Lower lobe of right lung (tissue), 2 donors: Measurements from ENCODE around the gene S100A8. TPM values are rescaled to one million over a fixed set of nuclear protein-coding genes. Genes with fewer than 3 reads are reported as not detected.

Source experiments
- ATAC-seq, 2 donors: fragments of 200-7000 bp; cut with Tn5 transposase; one replicate each; pipeline ENCODE4 v1.9.1; 2020 to 2022; ENCODE audit warnings: mild to moderate bottlenecking in 2 of 2, moderate library complexity in 2 of 2
- DNase-seq: peaks from one replicate; pipeline ENCODE4 v3.0.0-alpha.2; 2020
- H3K27ac ChIP-seq: fragments of 200-600 bp; one replicate; pipeline ENCODE4 v1.8.0; 2022
- H3K27me3 ChIP-seq: fragments of 200-600 bp; one replicate; pipeline ENCODE4 v1.8.0; 2022; ENCODE audit warnings: low read depth
- H3K36me3 ChIP-seq: fragments of 200-600 bp; one replicate; pipeline ENCODE4 v1.8.0; 2022; ENCODE audit warnings: mild to moderate bottlenecking
- H3K4me1 ChIP-seq: fragments of 200-600 bp; one replicate; pipeline ENCODE4 v1.8.0; 2022
- H3K4me3 ChIP-seq: fragments of 200-600 bp; one replicate; pipeline ENCODE4 v1.8.0; 2022; ENCODE audit warnings: mild to moderate bottlenecking
- H3K9me3 ChIP-seq: fragments of 200-600 bp; one replicate; pipeline ENCODE4 v1.8.0; 2022
- CTCF ChIP-seq: fragments of 200-600 bp; IDR thresholded peaks from one replicate; pipeline ENCODE4 v1.8.0; 2022; ENCODE audit warnings: antibody characterized with exemption, mild to moderate bottlenecking
- intact Hi-C: fragments of 100-400 bp; cut with DNase I; formaldehyde crosslinking; loops from one replicate; pipeline ENCODE4 v1.11.0; 2022
- long read RNA-seq: library from polyadenylated mRNA; unstranded; transcript quantifications from one replicate; pipeline ENCODE4 v2.0.0, GENCODE V29; 2021
- total RNA-seq: library from RNA; stranded (reverse); fragmentation: NEBNext Ultra II Directional; extraction: Animal tissue kit (Norgen Biotek cat#: 25700); gene quantifications from one replicate; pipeline ENCODE4 v1.2.1, GENCODE V29; 2021
- donor health status: DM: no; HTN: yes; CAD: no; lungs with severe emphysema.

The S100A8 gene
- 622 TPM for total RNA-seq
- long read RNA-seq, transcript S100A8-202 (3 exons, 523 nt): major isoform, 30 of 46 reads
- long read RNA-seq, transcript S100A8-203 (2 exons, 717 nt): minor isoform, 15 of 46 reads
- long read RNA-seq, partial matches to known transcripts: 0 of 46 reads
- long read RNA-seq, other reads (novel, unspliced or antisense): 1 of 46 reads

- peaks cover 9% of the 10 kb centered on the region for H3K4me1 ChIP-seq
- DNase-seq: peak; percentile 86
These were observed at the start of gene S100A8 for GRCh38 chr1:153390938-153391710. Gene S100A8, minus strand, starts transcription at chr1:153391073. Its CDS starts 538 bp downstream, at chr1:153390535.

GRCh38 chr1:153439273-153439672 lies 48.4 kb upstream of the S100A8 start:
- Histone ChIP-seq H3K4me3 (no peak overlapping the region), H3K36me3 (no peaks in the 10 kb centered on the region)
- intact Hi-C loops: no loop called here

More at GRCh38 chr1:153390938-153391710, at the start of gene S100A8:
- H3K36me3 ChIP-seq: no peaks in the 10 kb centered on the region
- peak within 1 kb of the TSS; percentile 24 for H3K27ac ChIP-seq
- peaks cover 7% of the 10 kb centered on the region for H3K27me3 ChIP-seq
- H3K4me3 ChIP-seq: peak within 1 kb of the TSS; percentile 39
- intact Hi-C loops: no loop called here
- H3K9me3 ChIP-seq: no peaks in the 10 kb centered on the region
- no peak for TF ChIP-seq CTCF
- peak; percentile 62 to 65 for ATAC-seq

GRCh38 chr1:153438599-153438998 lies 47.7 kb upstream of the S100A8 start:
- TF ChIP-seq CTCF: no peak
- Histone ChIP-seq H3K4me3 (no peak overlapping the region), H3K27me3 (peaks cover 9% of the 10 kb centered on the region), H3K27ac (no peak overlapping the region), H3K9me3 (no peaks in the 10 kb centered on the region), H3K36me3 (no peaks in the 10 kb centered on the region), H3K4me1 (no peaks in the 10 kb centered on the region)
- DNase-seq (no peak), ATAC-seq (no peak)
- intact Hi-C loops: no loop called here

More at GRCh38 chr1:153439273-153439672, 48.4 kb upstream of the S100A8 start:
- no peak for DNase-seq
- H3K9me3 ChIP-seq: no peaks in the 10 kb centered on the region
- TF ChIP-seq CTCF: no peak
- no peak overlapping the region for H3K27ac ChIP-seq
- ATAC-seq: no peak
- peaks cover 10% of the 10 kb centered on the region for H3K27me3 ChIP-seq
- no peaks in the 10 kb centered on the region for H3K4me1 ChIP-seq

GRCh38 chr1:153437236-153437635 lies 46.4 kb upstream of the S100A8 start:
- TF ChIP-seq CTCF: no peak
- no peak for ATAC-seq
- H3K36me3 ChIP-seq: no peaks in the 10 kb centered on the region

GRCh38 chr1:153434746-153435455 lies 44.0 kb upstream of the S100A8 start:
- H3K4me3 ChIP-seq: no peak overlapping the region
- no peak for ATAC-seq
- DNase-seq: no peak
- H3K4me1 ChIP-seq: no peaks in the 10 kb centered on the region
- H3K36me3 ChIP-seq: no peaks in the 10 kb centered on the region
- H3K27me3 ChIP-seq: peaks cover 4% of the 10 kb centered on the region
- H3K9me3 ChIP-seq: no peaks in the 10 kb centered on the region
- no peak overlapping the region for H3K27ac ChIP-seq
- intact Hi-C loops: no loop called here
- no peak for TF ChIP-seq CTCF

More at GRCh38 chr1:153437236-153437635, 46.4 kb upstream of the S100A8 start:
- H3K27me3 ChIP-seq: peaks cover 4% of the 10 kb centered on the region
- H3K27ac ChIP-seq: no peak overlapping the region
- no peak overlapping the region for H3K4me3 ChIP-seq
- intact Hi-C loops: no loop called here
- no peaks in the 10 kb centered on the region for H3K9me3 ChIP-seq
- no peak for DNase-seq
- H3K4me1 ChIP-seq: no peaks in the 10 kb centered on the region
